HEK293T (cell line): ENCODE measurements around the gene MAPK1.
"Not testable (repeated sequence)": the region's sequence is repeated elsewhere in the genome, so short reads cannot be mapped to it uniquely, and the experiment has no call there.

Experiments used
- CTCF ChIA-PET: fragments of 350-600 bp; formaldehyde crosslinking; extraction: SDS; loops from one replicate; lab custom pipeline; 2021; ENCODE audit warnings: antibody characterized with exemption, inconsistent platforms; lab: Yijun Ruan, JAX
- POLR2A ChIA-PET: fragments of 350-600 bp; formaldehyde crosslinking; extraction: SDS; loops from one replicate; lab custom pipeline; 2020; ENCODE audit warnings: antibody characterized with exemption, inconsistent platforms; lab: Yijun Ruan, JAX
- DNase-seq: peaks from one replicate; pipeline ENCODE4 v3.0.0; 2012; ENCODE audit warnings: mixed read lengths; ENCODE audit errors: extremely low spot score
- ARNT ChIP-seq: fragments of 450-650 bp; IDR thresholded peaks from 2 replicates; pipeline ENCODE4 v1.6.1; 2017; ENCODE audit warnings: mild to moderate bottlenecking
- BHLHE40 ChIP-seq: fragments of 450-650 bp; IDR thresholded peaks from 2 replicates; pipeline ENCODE4 v1.6.1; 2016; ENCODE audit warnings: mild to moderate bottlenecking, moderate library complexity, borderline replicate concordance
- CTBP1 ChIP-seq: fragments of 450-650 bp; IDR thresholded peaks from 2 replicates; pipeline ENCODE4 v1.6.1; 2016; ENCODE audit warnings: borderline replicate concordance
- ELF4 ChIP-seq: fragments of 450-650 bp; IDR thresholded peaks from 2 replicates; pipeline ENCODE4 v1.6.1; 2017; ENCODE audit warnings: antibody characterized with exemption
- FOXA1 ChIP-seq: fragments of 450-650 bp; IDR thresholded peaks from 2 replicates; pipeline ENCODE4 v1.6.1; 2016; ENCODE audit warnings: mild to moderate bottlenecking
- FOXK2 ChIP-seq: fragments of 450-650 bp; IDR thresholded peaks from 2 replicates; pipeline ENCODE4 v1.6.1; 2016; ENCODE audit warnings: mild to moderate bottlenecking
- FOXM1 ChIP-seq: fragments of 450-650 bp; IDR thresholded peaks from 2 replicates; pipeline ENCODE4 v1.6.1; 2017; ENCODE audit warnings: mild to moderate bottlenecking, borderline replicate concordance
- HDGF ChIP-seq: fragments of 450-650 bp; IDR thresholded peaks from 2 replicates; pipeline ENCODE4 v1.6.1; 2017; ENCODE audit warnings: antibody characterized with exemption, borderline replicate concordance
- L3MBTL2 ChIP-seq: fragments of 450-650 bp; conservative IDR thresholded peaks from 2 replicates; pipeline ENCODE4 v1.6.1; 2016; ENCODE audit warnings: mild to moderate bottlenecking
- LEF1 ChIP-seq: fragments of 450-650 bp; IDR thresholded peaks from 2 replicates; pipeline ENCODE4 v1.6.1; 2017; ENCODE audit warnings: mild to moderate bottlenecking, borderline replicate concordance
- NFRKB ChIP-seq: fragments of 450-650 bp; IDR thresholded peaks from 2 replicates; pipeline ENCODE4 v1.6.1; 2016; ENCODE audit warnings: mild to moderate bottlenecking, moderate library complexity
- SP1 ChIP-seq: fragments of 450-650 bp; IDR thresholded peaks from 2 replicates; pipeline ENCODE4 v1.6.1; 2017
- SUZ12 ChIP-seq: fragments of 450-650 bp; IDR thresholded peaks from 2 replicates; pipeline ENCODE4 v1.6.1; 2016; ENCODE audit warnings: mild to moderate bottlenecking
- TARDBP ChIP-seq: fragments of 450-650 bp; IDR thresholded peaks from 2 replicates; pipeline ENCODE4 v1.6.1; 2016
- ZNF384 ChIP-seq: fragments of 450-650 bp; IDR thresholded peaks from 2 replicates; pipeline ENCODE4 v1.6.1; 2016
- TF ChIP-seq, protein P1 (sequence below): fragments of 450-650 bp; IDR thresholded peaks from 2 replicates; pipeline ENCODE4 v1.6.1; 2016

MAPK1 gene

DNA sequence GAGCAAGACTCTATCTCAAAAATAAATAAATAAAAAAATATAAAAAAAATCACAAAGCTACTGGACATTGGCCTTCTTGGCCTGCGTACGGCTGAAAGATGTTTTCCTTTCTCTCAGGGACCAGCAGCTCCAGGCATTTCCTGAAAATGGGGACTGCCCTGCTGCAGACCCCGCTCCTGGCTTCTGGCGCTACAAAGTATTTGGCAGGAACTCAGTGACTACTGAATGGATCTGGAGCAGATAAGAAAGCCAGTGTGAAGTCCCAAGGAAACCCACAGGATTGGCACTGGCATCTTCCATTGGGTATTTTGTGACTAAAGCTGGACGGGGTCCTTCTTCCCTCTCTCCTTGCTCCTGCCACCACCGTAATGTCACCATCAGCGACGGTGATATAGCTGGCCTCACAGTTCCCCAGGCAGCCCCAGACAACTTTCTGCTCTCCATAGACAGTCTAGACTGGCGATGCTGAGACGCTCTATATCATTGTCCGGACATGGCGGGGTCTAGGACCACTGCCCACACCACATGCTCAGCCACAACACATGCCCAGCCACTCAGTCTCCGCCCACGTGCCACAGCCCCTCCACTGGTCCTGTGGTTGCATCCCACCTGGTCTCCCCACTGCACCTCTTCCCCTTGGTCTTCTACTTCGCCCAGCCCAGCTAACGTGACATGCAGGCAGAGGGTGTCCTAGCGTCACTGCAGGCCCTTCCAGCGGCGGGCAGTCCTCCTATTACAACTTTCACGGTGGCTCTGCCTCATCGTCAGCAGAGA lies 109.2 kb downstream of the MAPK1 start:
- no peak for DNase-seq
- POLR2A ChIA-PET = no interaction called here
- TF ChIP-seq TARDBP (no peak), ARNT (no peak), ELF4 (no peak), LEF1 (no peak), FOXA1 (no peak), NFRKB (no peak), ZNF384 (no peak), BHLHE40 (no peak), FOXK2 (no peak)
- CTCF ChIA-PET = no interaction called here

DNA sequence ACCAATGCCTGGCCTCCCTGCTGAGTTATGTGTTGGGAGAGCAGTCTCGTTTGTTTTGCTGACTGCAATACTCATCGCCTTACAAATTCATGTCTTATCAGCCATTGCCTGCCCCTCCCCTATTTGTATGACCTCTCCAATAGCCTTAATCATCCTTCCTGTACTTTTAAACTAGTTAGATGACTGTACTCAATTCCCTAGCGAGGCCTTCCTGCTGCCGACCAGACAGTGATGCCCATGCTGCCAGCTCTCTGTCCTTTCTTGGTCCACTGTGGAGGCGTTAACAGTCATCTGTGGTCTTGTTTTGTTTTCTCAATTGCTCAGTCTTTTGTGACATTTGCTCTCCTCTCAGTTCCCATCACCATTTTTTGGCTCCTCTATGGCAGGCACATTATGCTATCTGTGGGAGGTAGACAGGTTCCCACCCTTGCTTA lies 111.6 kb downstream of the MAPK1 start:
- no peak for TF ChIP-seq LEF1
- TF ChIP-seq NFRKB = no peak
- TF ChIP-seq HDGF = no peak
- TF ChIP-seq ZNF384 = no peak
- TF ChIP-seq TARDBP = no peak
- TF ChIP-seq FOXK2 = no peak
- no peak for TF ChIP-seq SUZ12
- TF ChIP-seq, protein P1, sequence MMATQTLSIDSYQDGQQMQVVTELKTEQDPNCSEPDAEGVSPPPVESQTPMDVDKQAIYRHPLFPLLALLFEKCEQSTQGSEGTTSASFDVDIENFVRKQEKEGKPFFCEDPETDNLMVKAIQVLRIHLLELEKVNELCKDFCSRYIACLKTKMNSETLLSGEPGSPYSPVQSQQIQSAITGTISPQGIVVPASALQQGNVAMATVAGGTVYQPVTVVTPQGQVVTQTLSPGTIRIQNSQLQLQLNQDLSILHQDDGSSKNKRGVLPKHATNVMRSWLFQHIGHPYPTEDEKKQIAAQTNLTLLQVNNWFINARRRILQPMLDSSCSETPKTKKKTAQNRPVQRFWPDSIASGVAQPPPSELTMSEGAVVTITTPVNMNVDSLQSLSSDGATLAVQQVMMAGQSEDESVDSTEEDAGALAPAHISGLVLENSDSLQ = no peak
- no peak for TF ChIP-seq ELF4
- no peak for TF ChIP-seq SP1
- no peak for TF ChIP-seq BHLHE40
- TF ChIP-seq FOXA1 = no peak
- ChIA-PET CTCF (no interaction called here), POLR2A (no interaction called here)
- no peak for DNase-seq

DNA sequence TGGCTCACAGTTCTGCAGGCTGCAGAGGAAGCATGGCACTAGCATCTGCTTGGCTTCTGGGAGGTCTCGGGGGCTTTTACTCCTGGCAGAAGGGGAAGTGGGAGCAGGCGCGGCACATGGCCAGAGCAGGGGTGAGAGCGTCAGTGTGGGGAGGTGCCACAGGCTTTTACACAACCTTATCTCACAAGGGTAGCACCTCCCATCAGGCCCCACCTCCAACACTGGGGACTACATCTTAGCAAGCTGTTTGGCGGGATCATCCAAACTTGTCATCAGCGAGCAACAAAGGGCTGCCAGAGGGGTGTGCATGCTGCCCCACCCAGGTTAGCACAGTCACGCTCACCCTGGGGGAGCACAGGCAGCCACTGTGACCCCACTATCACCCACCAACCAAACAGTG lies 112.9 kb downstream of the MAPK1 start:
- TF ChIP-seq LEF1 (no peak), ZNF384 (no peak), CTBP1 (no peak), FOXA1 (no peak), L3MBTL2 (no peak), TARDBP (no peak), ELF4 (no peak), HDGF (no peak)
- ChIA-PET POLR2A (no interaction called here), CTCF (no interaction called here)
- DNase-seq = no peak

DNA sequence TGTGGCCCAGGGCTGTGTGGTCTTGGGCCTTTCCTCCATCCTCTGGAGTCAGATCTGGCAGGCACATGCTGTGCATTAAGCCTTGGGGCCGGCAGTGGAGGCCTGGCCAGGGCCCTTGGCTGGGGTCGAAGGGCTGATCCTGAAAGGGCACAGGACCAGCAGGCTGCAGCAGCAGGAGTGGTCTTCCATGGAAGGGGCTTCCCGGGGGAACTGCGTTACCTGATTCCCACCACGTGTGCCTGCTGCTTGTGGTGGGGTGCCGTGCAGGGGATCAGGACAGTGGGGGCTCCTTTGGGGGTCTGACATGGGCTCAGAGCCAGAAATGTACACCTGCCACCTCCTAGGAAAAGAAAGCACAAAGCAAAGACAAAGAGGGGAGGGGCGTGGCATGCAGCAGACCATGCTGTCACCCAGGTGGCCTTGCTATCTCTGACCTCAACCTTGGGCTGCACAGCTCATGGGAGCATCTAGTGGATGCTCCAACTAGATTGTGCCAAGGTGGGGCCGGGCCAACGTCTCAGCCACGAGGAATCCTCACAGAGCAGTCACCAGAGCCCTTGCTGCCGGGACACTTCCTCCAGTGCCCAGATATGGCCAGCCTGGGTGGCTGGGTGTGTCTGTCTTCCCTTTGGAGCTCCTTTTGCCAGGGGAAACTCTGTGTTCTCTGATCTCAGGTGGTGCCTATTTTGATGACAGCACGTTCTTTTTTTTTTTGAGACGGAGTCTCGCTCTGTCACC lies 113.9 kb downstream of the MAPK1 start:
- ChIA-PET POLR2A (no interaction called here), CTCF (no interaction called here)

DNA sequence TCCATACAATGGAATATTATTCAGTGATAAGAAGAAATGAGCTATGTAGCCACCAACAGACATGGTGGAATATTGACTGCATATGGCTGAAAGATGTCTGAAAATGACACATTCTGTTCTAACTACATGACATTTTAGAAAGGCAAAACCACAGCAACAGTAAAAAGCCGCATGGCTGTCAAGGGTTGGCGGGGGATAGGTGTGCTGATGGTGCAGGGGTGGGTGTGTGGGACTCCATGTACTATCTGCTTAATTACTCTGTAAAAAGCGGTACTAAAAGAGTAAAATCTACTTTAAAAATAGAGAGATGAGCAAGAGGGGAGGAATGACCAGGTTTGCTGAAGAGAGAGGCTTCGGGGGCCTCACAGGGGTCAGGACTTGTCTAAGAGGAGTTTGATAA lies 115.2 kb downstream of the MAPK1 start:
- DNase-seq = no peak
- TF ChIP-seq BHLHE40 = no peak
- no peak for TF ChIP-seq NFRKB
- no peak for TF ChIP-seq L3MBTL2
- no peak for TF ChIP-seq LEF1
- no peak for TF ChIP-seq ARNT
- TF ChIP-seq FOXM1 = no peak
- TF ChIP-seq, protein P1 = no peak
- no peak for TF ChIP-seq TARDBP
- TF ChIP-seq CTBP1 = no peak
- no peak for TF ChIP-seq ZNF384
- TF ChIP-seq SUZ12 = no peak
- TF ChIP-seq HDGF = no peak
- TF ChIP-seq FOXK2 = no peak
- TF ChIP-seq SP1 = no peak
- TF ChIP-seq ELF4 = no peak
- no peak for TF ChIP-seq FOXA1
- POLR2A ChIA-PET = no interaction called here
- CTCF ChIA-PET = no interaction called here

More for the DNA sequence above, 113.9 kb downstream of the MAPK1 start:
- no peak for TF ChIP-seq ARNT
- DNase-seq = no peak

DNA sequence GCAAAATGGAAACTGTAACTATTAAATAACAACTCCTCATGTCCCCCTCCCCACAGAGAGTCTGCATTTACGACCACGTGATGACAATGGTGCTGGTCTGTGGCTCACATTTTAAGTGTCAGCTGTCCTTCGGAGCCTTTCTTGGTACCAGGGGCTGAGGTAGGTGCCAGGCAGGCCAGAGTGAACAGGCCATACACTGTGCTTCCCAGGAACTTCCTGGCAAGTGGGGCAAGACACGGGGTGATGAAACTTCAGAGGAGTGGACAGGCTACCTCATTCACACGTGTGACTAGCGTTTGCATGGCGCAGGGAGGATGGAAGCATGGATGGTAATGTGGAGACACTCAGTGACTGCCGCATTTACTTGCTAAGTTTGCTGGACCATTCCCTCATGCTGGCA lies 121.5 kb downstream of the MAPK1 start:
- no peak for TF ChIP-seq ELF4
- TF ChIP-seq NFRKB = no peak
- no peak for TF ChIP-seq HDGF
- TF ChIP-seq TARDBP = no peak
- no peak for TF ChIP-seq BHLHE40
- ChIA-PET POLR2A (no interaction called here), CTCF (no interaction called here)
- DNase-seq = no peak

DNA sequence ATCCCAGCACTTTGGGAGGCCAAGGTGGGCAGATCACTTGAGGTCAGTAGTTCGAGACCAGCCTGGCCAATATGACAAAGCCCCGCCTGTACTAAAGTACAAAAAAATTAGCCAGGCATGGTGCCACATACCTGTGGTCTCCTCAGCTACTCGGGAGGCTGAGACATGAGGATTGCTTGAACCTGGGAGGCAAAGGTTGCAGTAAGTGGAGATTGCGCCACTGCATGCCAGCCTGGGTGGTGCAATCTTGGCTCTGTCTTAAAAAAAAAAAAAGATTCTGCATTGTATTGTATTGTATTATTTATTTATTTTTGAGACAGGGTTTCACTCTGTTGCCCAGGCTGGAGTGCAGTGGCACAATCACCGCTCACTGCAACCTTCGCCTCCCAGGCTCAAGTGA lies 122.5 kb downstream of the MAPK1 start:
- DNase-seq, CTCF ChIA-PET, POLR2A ChIA-PET: not testable (repeated sequence)
